GM20000 (cell line): ENCODE measurements around the gene MRGPRD.

Source experiments
- DNase-seq: peaks from one replicate; pipeline ENCODE4 v3.0.0; 2012; ENCODE audit warnings: low spot score
- TF ChIP-seq, protein P1 (sequence below): IDR thresholded peaks from 2 replicates; pipeline ENCODE4 v1.5.1; 2012; ENCODE audit warnings: mild to moderate bottlenecking, control low read depth; ENCODE audit errors: extremely low read depth, missing control alignments

The MRGPRD gene

DNA sequence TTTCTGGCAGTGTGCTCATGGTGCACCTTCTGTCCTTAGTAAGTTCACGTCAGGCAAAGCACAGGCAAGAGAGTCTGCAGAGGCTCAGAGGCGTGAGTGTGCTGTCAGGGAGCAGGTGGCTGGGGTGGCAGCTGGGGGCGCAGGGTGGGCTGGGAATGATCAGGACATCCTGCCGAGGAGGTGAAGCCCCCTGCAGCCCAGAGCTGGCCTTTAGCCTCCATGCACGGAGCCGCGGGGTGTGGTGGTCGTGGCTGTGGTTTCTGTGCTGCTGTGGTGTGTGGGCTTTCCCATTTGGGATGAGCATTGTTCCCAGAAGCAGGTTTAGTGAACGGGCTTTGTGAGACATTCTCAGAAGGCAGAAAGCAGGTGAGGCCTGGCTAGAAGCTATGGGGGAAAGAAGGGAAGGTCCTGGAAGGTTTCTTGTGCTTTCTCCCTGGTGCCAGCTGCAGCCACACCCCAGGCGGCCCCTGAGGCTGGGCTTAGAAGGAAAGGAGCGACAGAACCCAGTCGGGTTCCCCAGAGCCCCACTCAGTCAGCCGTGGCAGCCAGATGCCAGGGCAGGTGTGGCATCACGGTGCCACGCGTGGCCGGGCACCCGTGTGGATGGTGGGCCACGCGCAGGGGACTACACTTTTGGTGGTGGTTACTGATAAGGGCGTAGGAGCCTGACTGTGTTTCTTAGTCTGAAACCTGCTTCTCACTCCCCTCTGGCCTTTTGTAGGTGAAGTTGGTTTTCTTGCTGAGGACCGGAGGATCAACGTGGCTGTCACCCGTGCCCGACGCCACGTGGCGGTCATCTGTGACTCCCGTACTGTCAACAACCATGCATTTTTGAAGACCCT lies 45.0 kb downstream of the MRGPRD start:
- TF ChIP-seq, protein P1, sequence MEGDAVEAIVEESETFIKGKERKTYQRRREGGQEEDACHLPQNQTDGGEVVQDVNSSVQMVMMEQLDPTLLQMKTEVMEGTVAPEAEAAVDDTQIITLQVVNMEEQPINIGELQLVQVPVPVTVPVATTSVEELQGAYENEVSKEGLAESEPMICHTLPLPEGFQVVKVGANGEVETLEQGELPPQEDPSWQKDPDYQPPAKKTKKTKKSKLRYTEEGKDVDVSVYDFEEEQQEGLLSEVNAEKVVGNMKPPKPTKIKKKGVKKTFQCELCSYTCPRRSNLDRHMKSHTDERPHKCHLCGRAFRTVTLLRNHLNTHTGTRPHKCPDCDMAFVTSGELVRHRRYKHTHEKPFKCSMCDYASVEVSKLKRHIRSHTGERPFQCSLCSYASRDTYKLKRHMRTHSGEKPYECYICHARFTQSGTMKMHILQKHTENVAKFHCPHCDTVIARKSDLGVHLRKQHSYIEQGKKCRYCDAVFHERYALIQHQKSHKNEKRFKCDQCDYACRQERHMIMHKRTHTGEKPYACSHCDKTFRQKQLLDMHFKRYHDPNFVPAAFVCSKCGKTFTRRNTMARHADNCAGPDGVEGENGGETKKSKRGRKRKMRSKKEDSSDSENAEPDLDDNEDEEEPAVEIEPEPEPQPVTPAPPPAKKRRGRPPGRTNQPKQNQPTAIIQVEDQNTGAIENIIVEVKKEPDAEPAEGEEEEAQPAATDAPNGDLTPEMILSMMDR: no peak
- DNase-seq: no peak

DNA sequence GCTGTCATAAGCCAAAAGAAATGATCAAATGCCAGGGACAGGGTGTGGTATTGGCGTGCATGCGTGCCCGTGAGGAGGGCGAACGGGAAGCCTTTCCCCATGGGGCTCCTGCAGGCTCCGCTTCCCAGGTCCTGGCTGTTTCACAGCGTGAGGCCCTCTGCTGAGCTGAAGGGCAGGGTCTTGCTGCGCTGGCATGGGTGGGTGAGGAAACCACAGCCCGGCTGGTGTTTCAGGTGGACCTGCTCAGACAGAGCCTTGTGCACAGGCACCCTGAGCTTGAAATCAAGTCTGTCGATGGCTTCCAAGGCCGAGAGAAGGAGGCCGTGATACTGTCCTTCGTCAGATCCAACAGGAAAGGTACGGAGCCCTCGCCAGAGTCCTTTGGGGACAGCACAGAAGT lies 45.7 kb downstream of the MRGPRD start:
- no peak for DNase-seq

DNA sequence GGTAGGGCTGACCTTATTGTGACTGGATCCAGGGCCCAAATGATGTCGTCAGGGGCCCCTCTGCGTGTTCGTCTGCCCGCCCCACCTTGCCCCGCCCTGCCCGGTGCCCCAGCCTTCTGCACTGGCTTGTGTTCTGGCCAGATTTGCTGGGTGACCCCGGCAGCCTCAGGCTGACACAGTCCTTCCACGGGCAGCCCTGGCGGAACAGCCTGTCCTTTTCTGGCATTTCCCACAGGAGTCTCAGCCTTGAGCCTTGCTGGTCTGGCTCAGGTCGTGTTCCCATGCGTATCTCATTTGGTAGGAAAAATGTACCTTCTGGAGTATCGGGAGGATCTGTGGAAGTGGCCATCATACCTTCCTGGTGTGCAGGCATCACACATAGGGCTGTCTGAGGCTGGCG lies 46.1 kb downstream of the MRGPRD start:
- TF ChIP-seq, protein P1: no peak
- no peak for DNase-seq

More for the DNA sequence above, 45.7 kb downstream of the MRGPRD start:
- TF ChIP-seq, protein P1: no peak

DNA sequence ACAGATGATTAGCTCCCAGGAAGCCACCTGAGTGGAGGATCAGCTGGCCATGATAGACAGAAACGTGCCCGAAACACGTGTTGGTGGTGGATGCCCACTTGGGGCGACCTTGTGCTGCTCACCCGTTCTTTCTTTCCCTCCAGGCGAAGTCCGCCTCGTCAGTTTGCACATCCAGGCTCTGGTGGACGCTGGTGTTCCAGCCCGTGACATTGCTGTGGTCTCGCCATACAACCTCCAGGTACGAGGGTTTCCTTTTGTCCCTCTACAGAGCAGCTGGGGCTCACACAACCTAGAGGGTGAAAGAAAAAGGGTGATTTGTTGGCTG lies 46.5 kb downstream of the MRGPRD start:
- TF ChIP-seq, protein P1: no peak
- DNase-seq: no peak

DNA sequence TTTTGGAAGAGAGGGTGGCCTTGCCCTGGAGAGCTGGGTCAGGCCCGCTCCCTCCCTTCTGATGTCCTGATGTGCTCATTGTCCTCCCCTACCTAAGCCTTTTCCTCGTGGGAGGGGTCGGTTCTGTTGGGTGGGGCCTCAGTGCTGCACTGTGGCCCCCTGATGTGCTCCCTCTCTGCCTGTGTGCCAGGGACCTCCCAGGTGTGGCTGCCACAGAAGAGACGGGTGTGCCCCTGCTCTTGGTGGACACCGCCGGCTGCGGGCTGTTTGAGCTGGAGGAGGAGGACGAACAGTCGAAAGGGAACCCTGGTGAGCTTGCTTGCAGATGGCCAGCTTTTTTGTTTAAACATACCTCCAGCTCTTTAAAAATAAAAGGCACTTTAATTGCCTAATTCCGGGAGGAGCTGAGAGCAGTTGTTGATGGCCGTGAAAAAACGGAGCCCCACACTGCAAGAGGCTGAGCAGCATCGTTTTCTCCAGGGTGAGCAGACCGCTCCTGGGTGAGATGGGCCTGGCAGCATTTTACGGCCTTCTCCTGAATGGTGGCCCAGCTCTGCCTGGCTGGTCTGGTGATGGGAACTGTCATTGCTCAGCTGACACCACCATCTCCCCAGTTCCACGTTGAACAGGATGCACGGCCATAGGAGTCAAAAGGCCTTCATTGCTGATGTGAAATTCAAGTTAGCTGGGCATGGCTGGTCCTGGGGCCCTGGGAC lies 47.0 kb downstream of the MRGPRD start:
- TF ChIP-seq, protein P1: no peak
- no peak for DNase-seq

DNA sequence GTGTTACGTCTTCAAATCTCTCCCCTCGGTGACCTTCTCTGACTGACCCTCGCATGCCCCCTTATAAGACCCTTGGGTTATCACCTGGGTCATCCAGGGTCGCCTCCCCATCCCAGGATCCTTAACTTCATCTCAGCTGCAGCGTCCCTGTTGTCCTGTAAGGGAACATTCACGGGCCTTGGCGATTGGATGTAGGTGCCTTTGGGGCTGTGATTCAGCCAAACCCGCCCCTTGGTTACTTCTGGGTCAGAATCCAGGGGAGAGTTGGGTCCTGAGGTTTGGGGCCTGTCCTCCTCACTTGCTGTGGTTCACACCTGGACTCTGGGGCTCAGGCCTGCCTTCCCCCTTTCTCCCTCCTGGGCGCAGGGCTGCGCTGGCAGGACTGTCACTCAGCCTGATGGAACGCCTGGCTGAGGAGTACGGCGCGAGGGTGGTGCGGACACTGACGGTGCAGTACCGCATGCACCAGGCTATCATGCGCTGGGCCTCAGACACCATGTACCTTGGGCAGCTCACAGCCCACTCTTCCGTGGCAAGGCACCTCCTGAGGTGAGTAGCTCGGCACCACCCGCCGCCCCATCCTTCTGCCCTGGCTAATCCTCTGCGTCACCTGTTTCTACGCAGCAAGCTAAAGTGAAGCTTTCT lies 47.7 kb downstream of the MRGPRD start:
- no peak for DNase-seq
- TF ChIP-seq, protein P1: no peak

DNA sequence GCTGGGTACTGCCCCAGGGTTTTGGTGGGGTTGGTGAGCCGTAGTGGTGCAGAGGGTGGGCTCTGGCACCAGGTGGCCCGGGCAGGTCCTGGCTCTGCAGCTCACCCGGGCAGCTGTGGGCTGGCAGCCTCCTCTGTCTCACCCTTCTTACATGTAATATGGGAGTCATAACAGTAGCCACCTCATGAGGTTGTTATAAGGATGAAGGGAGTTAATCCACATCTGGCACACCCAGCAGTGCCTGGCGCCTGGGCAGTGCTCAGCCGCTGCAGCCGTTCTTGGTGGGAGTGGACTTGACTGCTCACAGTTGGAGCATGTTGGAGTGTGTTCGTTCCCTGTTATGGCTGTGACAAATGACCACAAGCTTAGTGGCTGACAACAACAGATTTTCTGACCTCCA lies 48.4 kb downstream of the MRGPRD start:
- no peak for DNase-seq
- TF ChIP-seq, protein P1: no peak
